ENCODE results near the gene TNFRSF19. TPM values are rescaled to one million over a fixed set of nuclear protein-coding genes. Genes with fewer than 3 reads are reported as not detected.

Gene TNFRSF19
- total RNA-seq, 3 donors from 2014 or later: 5.3 to 9.1 (median 7.9) TPM

DNA sequence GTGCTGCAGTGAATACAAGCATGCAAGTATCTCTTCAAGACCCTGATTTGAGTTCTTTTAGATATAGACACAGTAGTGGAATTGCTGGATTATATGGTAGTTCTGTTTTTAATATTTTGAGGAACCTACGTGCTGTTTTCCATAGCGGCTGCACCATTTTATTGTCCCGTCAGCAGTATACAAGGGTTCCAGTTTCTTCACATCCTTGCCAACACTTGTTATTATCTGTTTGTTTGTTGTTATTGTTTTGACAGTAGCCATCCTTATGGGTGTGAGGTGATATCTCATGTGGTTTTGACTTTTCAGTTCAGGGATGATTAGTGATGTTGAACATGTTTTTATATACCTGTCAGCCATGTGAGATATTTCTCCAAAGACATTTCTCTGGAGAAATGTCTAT lies 53.2 kb downstream of the TNFRSF19 start:
- intact Hi-C loops (cut with DNase I; ENCODE audit: low total_unique reads): no loop called here
- Histone ChIP-seq H3K36me3 (no peaks in the 10 kb centered on the region), H3K27ac (no peak overlapping the region), H3K27me3 (no peaks in the 10 kb centered on the region), H3K4me1 (no peaks in the 10 kb centered on the region), H3K4me3 (no peak overlapping the region), H3K9me3 (no peaks in the 10 kb centered on the region)
- no peak for TF ChIP-seq POLR2AphosphoS5 (IDR thresholded peaks at IDR 0.05)
- TF ChIP-seq POLR2A (IDR thresholded peaks at IDR 0.05): no peak
- TF ChIP-seq, protein P1, sequence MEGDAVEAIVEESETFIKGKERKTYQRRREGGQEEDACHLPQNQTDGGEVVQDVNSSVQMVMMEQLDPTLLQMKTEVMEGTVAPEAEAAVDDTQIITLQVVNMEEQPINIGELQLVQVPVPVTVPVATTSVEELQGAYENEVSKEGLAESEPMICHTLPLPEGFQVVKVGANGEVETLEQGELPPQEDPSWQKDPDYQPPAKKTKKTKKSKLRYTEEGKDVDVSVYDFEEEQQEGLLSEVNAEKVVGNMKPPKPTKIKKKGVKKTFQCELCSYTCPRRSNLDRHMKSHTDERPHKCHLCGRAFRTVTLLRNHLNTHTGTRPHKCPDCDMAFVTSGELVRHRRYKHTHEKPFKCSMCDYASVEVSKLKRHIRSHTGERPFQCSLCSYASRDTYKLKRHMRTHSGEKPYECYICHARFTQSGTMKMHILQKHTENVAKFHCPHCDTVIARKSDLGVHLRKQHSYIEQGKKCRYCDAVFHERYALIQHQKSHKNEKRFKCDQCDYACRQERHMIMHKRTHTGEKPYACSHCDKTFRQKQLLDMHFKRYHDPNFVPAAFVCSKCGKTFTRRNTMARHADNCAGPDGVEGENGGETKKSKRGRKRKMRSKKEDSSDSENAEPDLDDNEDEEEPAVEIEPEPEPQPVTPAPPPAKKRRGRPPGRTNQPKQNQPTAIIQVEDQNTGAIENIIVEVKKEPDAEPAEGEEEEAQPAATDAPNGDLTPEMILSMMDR (IDR thresholded peaks at IDR 0.05): no peak
- DNase-seq (ENCODE audit: low spot score in 2 of 2): no peak

DNA sequence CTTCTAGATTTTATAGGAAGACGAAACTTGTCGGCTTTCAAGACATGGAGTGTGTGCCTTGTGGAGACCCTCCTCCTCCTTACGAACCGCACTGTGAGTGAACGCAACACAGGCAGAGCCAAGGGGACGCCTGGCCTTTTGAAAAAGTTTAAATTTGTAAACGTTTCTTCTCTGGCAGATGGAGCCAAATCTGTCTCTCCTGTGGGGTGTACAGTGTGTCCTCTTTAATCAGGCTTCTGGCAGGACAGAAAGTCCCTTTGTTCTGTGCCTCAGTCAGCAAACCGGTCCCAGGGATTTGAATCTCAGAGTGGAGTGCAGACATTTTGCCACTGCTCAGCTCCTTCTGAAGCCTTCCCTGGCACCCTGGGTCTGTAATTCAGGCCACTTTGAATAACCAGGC lies 56.5 kb downstream of the TNFRSF19 start:
- Histone ChIP-seq H3K9me3 (no peaks in the 10 kb centered on the region), H3K4me3 (no peak overlapping the region), H3K27ac (no peak overlapping the region), H3K27me3 (no peaks in the 10 kb centered on the region), H3K4me1 (no peaks in the 10 kb centered on the region), H3K36me3 (no peaks in the 10 kb centered on the region)
- TF ChIP-seq, protein P1 (IDR thresholded peaks at IDR 0.05): no peak
- TF ChIP-seq POLR2AphosphoS5 (IDR thresholded peaks at IDR 0.05): no peak
- TF ChIP-seq POLR2A (IDR thresholded peaks at IDR 0.05): no peak
- DNase-seq (ENCODE audit: low spot score in 2 of 2): no peak
- intact Hi-C loops (cut with DNase I; ENCODE audit: low total_unique reads): no loop called here

DNA sequence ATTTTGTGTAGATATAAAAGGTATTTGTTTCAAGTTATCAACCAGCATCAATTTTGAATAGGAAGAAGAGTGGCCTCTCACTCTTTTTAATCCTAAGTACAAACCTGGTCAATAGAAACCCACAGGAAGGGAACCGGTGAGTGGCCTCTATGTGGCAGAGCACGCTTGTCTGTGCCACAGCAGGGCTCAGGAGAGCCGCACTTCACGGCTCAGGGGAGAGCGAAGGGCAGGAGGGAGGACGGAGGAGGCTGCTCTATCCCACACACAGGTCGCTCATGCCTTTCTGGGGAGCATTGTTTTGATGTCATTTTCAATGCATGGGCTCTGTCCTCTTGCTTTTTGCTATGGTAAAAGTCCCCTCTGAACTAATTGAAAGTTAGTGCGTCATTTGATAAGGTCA lies 57.2 kb downstream of the TNFRSF19 start:
- Histone ChIP-seq H3K4me3 (no peak overlapping the region), H3K4me1 (no peaks in the 10 kb centered on the region), H3K36me3 (no peaks in the 10 kb centered on the region), H3K9me3 (no peaks in the 10 kb centered on the region), H3K27me3 (no peaks in the 10 kb centered on the region), H3K27ac (no peak overlapping the region)
- TF ChIP-seq POLR2A (IDR thresholded peaks at IDR 0.05): no peak
- no peak for TF ChIP-seq POLR2AphosphoS5 (IDR thresholded peaks at IDR 0.05)
- TF ChIP-seq, protein P1 (IDR thresholded peaks at IDR 0.05): no peak
- no peak for DNase-seq (ENCODE audit: low spot score in 2 of 2)
- intact Hi-C loops (cut with DNase I; ENCODE audit: low total_unique reads): no loop called here

DNA sequence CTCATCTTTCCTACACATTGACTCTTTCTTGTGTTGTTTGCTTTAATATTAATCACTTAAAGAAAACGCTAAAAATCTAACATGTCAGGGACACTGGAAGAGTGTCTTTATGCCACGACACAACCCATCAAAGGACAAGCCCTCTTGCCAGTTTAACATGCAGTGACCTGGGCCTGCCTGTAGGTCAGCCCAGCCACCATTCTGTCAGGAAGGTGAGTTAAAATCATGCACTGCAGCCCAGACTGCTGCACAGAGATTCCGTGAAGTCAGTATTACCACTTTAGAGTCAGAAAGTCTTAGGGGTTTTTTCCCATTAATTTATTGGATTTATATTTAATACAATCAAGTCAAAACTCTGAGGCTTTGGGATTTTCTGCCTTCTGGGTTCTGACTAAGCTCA lies 58.0 kb downstream of the TNFRSF19 start:
- H3K9me3 ChIP-seq: no peaks in the 10 kb centered on the region
- no peak overlapping the region for H3K27ac ChIP-seq
- TF ChIP-seq POLR2A (IDR thresholded peaks at IDR 0.05) (no peak), POLR2AphosphoS5 (IDR thresholded peaks at IDR 0.05) (no peak)
- TF ChIP-seq, protein P1 (IDR thresholded peaks at IDR 0.05): no peak
- H3K4me3 ChIP-seq: no peak overlapping the region
- H3K27me3 ChIP-seq: no peaks in the 10 kb centered on the region
- intact Hi-C loops (cut with DNase I; ENCODE audit: low total_unique reads): no loop called here
- no peaks in the 10 kb centered on the region for H3K36me3 ChIP-seq
- H3K4me1 ChIP-seq: no peaks in the 10 kb centered on the region
- no peak for DNase-seq (ENCODE audit: low spot score in 2 of 2)

DNA sequence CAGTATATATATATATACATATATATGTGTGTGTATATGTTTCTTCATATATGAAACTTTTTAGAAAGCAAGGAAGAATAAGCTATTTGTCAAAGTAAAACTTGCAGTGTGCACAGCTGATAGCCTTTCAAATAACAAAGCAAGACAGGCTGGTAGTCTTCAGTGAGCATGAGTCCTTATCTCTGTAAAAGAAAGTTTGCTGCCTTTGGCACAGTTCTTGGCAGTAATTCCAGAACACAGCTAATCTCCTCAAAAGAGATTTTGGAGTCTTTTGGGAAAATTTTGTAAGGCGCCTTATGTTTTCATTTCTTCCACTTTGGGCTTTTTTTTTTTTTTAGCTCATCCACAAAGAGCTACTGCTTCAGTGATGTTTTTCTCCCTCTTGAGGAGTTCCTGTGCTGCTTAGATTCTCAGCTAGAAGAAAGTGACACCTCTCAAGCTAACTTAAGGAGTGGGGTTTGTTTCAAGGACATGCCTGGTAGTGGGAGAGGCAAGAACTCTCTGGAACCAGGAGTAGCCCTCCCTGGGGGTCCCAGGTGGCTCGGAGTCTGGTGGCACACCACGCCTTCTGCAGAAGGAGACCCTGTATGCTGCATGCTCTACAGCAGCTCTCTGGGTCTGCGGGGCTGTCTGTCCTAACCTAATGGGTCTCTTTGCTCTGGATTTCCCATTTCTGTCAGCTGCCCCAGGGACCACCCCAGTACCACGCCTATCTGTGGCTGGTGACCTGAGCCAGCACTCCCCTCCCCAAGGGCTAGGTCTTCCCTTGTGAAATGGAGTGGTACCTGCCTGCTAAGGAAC lies 58.8 kb downstream of the TNFRSF19 start:
- no peaks in the 10 kb centered on the region for H3K4me1 ChIP-seq
- no peak overlapping the region for H3K27ac ChIP-seq
- no peaks in the 10 kb centered on the region for H3K9me3 ChIP-seq
- TF ChIP-seq, protein P1 (IDR thresholded peaks at IDR 0.05): no peak
- TF ChIP-seq POLR2AphosphoS5 (IDR thresholded peaks at IDR 0.05) (no peak), POLR2A (IDR thresholded peaks at IDR 0.05) (no peak)
- intact Hi-C loops (cut with DNase I; ENCODE audit: low total_unique reads): no loop called here
- DNase-seq (ENCODE audit: low spot score in 2 of 2): no peak
- no peaks in the 10 kb centered on the region for H3K27me3 ChIP-seq
- H3K36me3 ChIP-seq: no peaks in the 10 kb centered on the region
- H3K4me3 ChIP-seq: no peak overlapping the region
